ENCODE measurements around the gene GSDME.

GRCh38 chr7:24668927-24669635 lies 88.2 kb downstream of the GSDME start:
- TF ChIP-seq CTCF (conservative IDR thresholded peaks at IDR 0.05 in 1 of 2, IDR thresholded peaks at IDR 0.05 in 1 of 2; ENCODE audit: low read depth in 1 of 2, low read length in 2 of 2) (no peak), EZH2 (IDR thresholded peaks at IDR 0.05; ENCODE audit: low read length, missing control alignments) (no peak)

All from fibroblast of lung (primary cell).